ENCODE data around the gene FAM53B. TPM values are rescaled to one million over a fixed set of nuclear protein-coding genes. Genes with fewer than 3 reads are reported as not detected.

The FAM53B gene
- total and polyA plus RNA-seq, 5 donors: 34.6 to 58.3 (median 49.5) TPM

DNA sequence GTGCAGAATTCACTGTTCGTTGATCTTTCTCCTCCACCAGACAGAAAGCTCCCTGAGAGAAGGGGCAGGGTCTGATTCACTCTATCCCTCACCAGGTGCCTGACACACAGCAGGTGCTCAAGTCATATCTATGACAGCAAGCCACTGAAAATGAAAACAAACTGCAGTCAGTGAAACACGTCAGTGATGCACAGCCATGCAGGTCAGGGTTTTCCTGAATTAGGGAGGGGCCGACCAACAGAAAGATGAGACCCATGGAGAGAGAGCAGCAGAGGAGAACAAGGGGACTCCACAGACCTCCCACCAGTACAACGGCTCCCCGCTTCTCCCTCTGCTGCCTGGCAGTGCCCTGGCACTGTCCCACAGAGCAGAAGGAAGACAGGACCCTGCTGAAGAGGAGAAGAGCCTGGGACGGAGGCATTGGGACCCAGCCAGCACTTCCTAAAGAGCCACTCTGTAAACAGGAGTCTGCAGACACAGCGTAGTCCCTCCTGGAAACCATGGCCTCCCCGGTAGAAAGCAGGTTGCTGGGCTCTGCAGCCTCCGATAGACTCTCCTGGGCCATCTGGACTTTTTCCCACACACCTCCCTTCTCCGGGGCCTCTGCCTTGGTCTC is 50.3 kb downstream of the FAM53B start:
- 47% methylated on average over 10 of the region's 10 CpGs for WGBS
- H3K4me1 ChIP-seq (ENCODE audit: control insufficient read depth, insufficient read depth, low read length): peaks cover 43% of the 10 kb centered on the region

DNA sequence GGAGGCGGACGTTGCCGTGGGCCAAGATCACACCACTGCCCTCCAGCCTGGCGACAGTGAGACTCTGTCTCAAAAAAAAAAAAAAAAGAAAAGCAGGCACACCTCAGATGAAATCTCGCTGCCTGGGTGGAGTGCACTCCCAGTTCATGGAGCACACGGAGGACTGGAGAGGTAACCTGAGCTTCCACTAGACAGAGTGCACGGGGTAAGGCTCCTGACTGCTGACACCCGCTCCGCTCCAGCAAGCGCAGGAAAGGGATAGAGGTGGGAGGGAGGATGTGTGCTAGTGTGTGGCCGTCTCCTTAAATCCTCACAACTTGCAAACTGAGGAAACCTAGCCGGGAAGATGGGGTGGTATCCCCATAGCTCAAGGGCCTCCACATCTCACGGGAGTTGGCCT is 50.8 kb downstream of the FAM53B start:
- 56% methylated on average over 13 of the region's 13 CpGs for WGBS
- intact Hi-C loops (cut with DNase I): no loop called here
- Histone ChIP-seq H3K4me1 (ENCODE audit: control insufficient read depth, insufficient read depth, low read length) (peaks cover 38% of the 10 kb centered on the region), H3K4me3 (ENCODE audit: low read length) (no peak overlapping the region), H3K9me3 (ENCODE audit: control insufficient read depth, low read length) (no peaks in the 10 kb centered on the region), H3K27ac (ENCODE audit: low read length) (peak overlapping the region; percentile 68), H3K27me3 (ENCODE audit: control insufficient read depth, insufficient read depth) (no peaks in the 10 kb centered on the region)
- ATAC-seq (peak; percentile 29 to 43), DNase-seq (peak in 2 of 3 donors; percentile 46 to 54)

More for the DNA sequence above, 50.3 kb downstream of the FAM53B start:
- H3K4me3 ChIP-seq (ENCODE audit: low read length): no peak overlapping the region
- peak overlapping the region; percentile 68 for H3K27ac ChIP-seq (ENCODE audit: low read length)
- intact Hi-C loops (cut with DNase I): no loop called here
- ATAC-seq: peak in 1 of 2 donors; percentile 15
- no peaks in the 10 kb centered on the region for H3K27me3 ChIP-seq (ENCODE audit: control insufficient read depth, insufficient read depth)
- peak in 2 of 3 donors; percentile 34 to 51 for DNase-seq
- H3K9me3 ChIP-seq (ENCODE audit: control insufficient read depth, low read length): no peaks in the 10 kb centered on the region

DNA sequence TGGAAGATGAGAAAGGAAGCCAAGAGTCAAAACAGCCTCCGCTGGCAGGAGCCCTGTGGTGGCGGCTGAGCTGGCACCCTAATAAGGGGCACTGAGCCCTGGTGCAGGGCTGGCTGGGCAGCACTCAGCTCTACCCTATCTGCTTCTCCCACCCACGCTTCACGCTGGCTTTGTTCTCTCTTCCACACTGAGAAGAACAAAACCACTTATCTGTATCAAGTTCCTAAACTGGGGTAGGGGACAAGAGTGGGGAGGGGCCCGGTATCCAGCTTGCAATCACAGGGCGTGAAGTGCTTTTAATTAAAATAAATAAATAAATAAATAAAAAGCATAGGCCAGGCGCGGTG is 52.1 kb downstream of the FAM53B start:
- intact Hi-C loops (cut with DNase I): no loop called here
- WGBS: 77% methylated on average over 8 of the region's 8 CpGs
- Histone ChIP-seq H3K9me3 (ENCODE audit: control insufficient read depth, low read length) (no peaks in the 10 kb centered on the region), H3K27me3 (ENCODE audit: control insufficient read depth, insufficient read depth) (no peaks in the 10 kb centered on the region), H3K4me3 (ENCODE audit: low read length) (no peak overlapping the region), H3K27ac (ENCODE audit: low read length) (peak overlapping the region; percentile 57), H3K4me1 (ENCODE audit: control insufficient read depth, insufficient read depth, low read length) (peaks cover 35% of the 10 kb centered on the region)
- ATAC-seq (peak; percentile 30 to 39), DNase-seq (peak; percentile 18 to 64 (median 58))

DNA sequence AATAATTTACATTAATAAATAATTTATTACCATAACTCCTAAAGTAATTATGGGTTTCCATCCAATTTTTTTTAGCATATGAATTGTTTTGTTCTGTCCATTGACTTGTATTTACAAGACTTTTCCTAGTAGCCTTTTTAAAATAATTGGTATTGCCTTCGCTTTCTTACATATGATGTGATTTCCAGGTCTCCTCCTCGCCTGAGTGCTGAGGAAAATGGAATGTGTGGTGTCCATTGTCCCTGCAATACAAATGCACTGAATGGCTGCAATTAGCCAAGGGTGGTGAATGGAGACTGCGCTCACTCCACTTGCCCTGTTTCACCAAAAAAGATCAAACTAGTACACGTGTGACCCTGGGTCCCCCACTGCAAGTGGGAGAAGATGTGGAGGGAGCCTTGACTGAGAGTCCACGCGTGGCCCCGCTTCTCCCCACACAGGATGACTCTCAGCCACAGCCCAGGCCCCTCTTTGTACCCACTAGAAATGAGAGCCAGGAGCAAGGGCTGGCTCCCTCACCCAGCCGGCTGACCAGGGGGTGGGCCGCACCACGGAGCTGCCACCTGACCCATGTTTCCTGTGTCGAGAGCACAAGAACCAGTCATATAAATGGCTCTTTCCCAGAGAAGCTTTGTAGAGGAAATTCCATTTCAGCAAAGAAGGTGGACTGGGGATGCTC is 52.6 kb downstream of the FAM53B start:
- Histone ChIP-seq H3K4me3 (ENCODE audit: low read length) (no peak overlapping the region), H3K9me3 (ENCODE audit: control insufficient read depth, low read length) (no peaks in the 10 kb centered on the region), H3K27me3 (ENCODE audit: control insufficient read depth, insufficient read depth) (no peaks in the 10 kb centered on the region), H3K27ac (ENCODE audit: low read length) (peak overlapping the region; percentile 57), H3K4me1 (ENCODE audit: control insufficient read depth, insufficient read depth, low read length) (peaks cover 35% of the 10 kb centered on the region)
- ATAC-seq (no peak), DNase-seq (peak in 2 of 3 donors; percentile 6 to 52)
- intact Hi-C loops (cut with DNase I): no loop called here
- 69% methylated on average over 11 of the region's 11 CpGs for WGBS

DNA sequence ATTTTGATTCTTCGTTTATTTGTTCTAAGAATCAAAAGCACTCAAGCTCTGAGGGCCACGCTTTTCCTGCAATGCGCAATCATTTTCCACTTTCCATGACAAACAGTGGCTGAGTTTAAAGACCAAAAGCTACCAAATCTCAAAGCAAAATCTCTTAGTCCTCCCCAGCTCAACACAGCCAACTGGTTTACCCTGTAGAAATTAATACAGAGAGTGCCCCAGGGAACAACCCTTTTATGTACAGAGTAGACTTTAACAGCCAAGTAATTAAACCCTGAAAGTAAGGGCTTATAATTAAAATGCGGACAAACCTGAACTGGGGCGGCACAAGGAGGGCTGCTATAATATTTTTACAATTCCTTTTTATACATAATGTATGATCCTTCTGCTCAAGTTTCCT is 53.2 kb downstream of the FAM53B start:
- intact Hi-C loops (cut with DNase I): no loop called here
- no peaks in the 10 kb centered on the region for H3K9me3 ChIP-seq (ENCODE audit: control insufficient read depth, low read length)
- H3K27me3 ChIP-seq (ENCODE audit: control insufficient read depth, insufficient read depth): no peaks in the 10 kb centered on the region
- H3K4me3 ChIP-seq (ENCODE audit: low read length): no peak overlapping the region
- no peak overlapping the region for H3K27ac ChIP-seq (ENCODE audit: low read length)
- ATAC-seq: no peak
- H3K4me1 ChIP-seq (ENCODE audit: control insufficient read depth, insufficient read depth, low read length): peaks cover 35% of the 10 kb centered on the region
- DNase-seq: no peak
- 98% methylated on average over 5 of the region's 5 CpGs for WGBS

DNA sequence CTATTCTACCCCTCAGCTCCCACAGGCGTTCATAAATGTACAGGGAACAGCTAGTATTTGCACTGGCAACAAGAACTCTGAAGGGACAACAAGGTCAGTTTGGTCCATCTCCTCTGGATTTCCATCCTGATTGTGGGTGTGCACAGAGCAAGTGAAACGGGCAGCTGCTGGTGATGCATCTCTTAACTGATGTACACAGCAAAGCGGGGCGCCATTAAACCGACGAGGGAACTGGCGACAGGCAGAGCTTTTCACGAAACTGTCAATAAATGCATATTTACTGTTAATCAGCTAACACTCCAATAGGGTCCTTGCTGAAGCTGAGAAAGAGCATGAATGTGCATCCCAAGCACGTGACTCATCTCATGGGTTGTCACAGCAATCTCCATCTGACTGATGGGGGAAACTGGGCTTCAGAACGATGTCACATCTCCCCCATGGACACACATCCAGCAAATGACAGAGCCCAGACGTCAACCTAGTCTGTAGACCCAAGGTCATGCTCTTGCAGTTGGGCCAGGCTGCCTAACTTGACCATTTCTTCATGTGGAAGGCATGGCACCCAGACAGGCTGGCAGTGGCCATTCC is 54.2 kb downstream of the FAM53B start:
- Histone ChIP-seq H3K27ac (ENCODE audit: low read length) (peak overlapping the region; percentile 50), H3K27me3 (ENCODE audit: control insufficient read depth, insufficient read depth) (no peaks in the 10 kb centered on the region), H3K4me1 (ENCODE audit: control insufficient read depth, insufficient read depth, low read length) (peaks cover 42% of the 10 kb centered on the region), H3K9me3 (ENCODE audit: control insufficient read depth, low read length) (no peaks in the 10 kb centered on the region), H3K4me3 (ENCODE audit: low read length) (no peak overlapping the region)
- ATAC-seq (no peak), DNase-seq (peak in 1 of 3 donors; percentile 5)
- intact Hi-C loops (cut with DNase I): loop anchor here in 3 of 4 donors (5.0 to 10.0 kb wide), 2 partner anchors 45 to 63 kb away; no protein-coding TSS in a partner anchor
- 91% methylated on average over 11 of the region's 11 CpGs for WGBS

DNA sequence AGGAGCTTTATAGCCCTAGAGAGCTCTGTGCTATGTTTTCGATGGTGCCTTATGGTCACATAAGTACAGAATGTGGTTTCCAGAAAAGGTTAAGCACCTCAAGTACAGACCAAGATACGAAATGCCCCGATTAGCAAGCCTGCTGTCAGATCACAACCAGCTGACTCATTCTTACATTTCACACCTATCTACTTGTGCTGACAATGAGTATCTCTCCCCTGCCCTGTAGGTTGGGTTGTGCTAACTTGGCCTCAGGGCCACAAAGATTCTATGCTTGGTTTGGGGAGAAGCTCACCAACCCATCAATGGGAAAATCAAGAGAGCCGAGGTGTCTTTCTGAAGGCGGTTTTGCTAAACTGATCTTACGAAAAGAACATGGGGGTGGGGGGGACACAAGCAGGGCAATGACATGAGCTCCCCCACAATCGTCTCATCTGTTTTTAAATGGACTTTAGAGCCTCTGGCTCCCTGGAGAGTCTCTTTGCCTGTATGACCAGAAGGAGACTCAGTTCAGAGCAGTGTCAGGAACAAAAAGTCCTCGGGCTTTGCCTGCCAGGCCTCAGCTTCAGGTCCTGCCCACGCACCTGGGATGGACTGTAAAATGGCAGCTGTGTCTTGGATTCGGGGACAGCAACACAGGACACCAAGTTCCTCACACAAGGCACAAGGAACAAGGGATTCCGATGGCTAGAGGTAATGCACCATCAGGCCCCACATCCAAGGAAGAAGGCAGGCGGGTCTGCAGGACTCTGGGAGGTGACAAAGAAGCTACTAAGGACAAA is 55.1 kb downstream of the FAM53B start:
- intact Hi-C loops (cut with DNase I): loop anchor here in 3 of 4 donors (5.0 to 10.0 kb wide), 2 partner anchors 46 to 62 kb away; no protein-coding TSS in a partner anchor
- Histone ChIP-seq H3K9me3 (ENCODE audit: control insufficient read depth, low read length) (no peaks in the 10 kb centered on the region), H3K27me3 (ENCODE audit: control insufficient read depth, insufficient read depth) (no peaks in the 10 kb centered on the region), H3K4me1 (ENCODE audit: control insufficient read depth, insufficient read depth, low read length) (peaks cover 36% of the 10 kb centered on the region), H3K27ac (ENCODE audit: low read length) (peak overlapping the region; percentile 50), H3K4me3 (ENCODE audit: low read length) (no peak overlapping the region)
- DNase-seq (peak; percentile 2 to 30 (median 12)), ATAC-seq (peak; percentile 40 to 44)
- 79% methylated on average over 12 of the region's 12 CpGs for WGBS

DNA sequence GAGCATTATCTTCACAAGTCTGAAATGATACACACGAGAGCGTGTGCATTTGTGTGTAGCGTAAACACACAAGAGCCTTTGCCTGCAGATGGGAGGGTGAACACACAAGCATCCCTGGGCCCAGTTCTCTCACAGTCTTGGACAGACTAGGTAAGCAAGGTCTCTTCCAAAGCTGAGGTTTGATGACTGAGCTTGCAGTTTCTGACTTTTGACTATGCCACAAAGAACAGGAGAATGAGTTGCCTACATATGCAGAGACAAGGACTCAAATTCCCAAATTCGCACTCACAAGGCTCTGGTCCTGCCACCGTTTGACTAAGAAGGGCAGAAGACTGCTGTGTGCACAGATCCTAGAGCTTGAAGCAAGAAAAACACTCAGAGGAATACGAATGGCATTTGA is 55.8 kb downstream of the FAM53B start:
- no peak for DNase-seq
- Histone ChIP-seq H3K4me3 (ENCODE audit: low read length) (no peak overlapping the region), H3K27ac (ENCODE audit: low read length) (peak overlapping the region; percentile 78), H3K4me1 (ENCODE audit: control insufficient read depth, insufficient read depth, low read length) (peaks cover 34% of the 10 kb centered on the region), H3K9me3 (ENCODE audit: control insufficient read depth, low read length) (no peaks in the 10 kb centered on the region), H3K27me3 (ENCODE audit: control insufficient read depth, insufficient read depth) (no peaks in the 10 kb centered on the region)
- no peak for ATAC-seq
- intact Hi-C loops (cut with DNase I): loop anchor here in 3 of 4 donors (5.0 to 10.0 kb wide), 2 partner anchors 46 to 61 kb away; no protein-coding TSS in a partner anchor
- WGBS: 82% methylated on average over 6 of the region's 6 CpGs

DNA sequence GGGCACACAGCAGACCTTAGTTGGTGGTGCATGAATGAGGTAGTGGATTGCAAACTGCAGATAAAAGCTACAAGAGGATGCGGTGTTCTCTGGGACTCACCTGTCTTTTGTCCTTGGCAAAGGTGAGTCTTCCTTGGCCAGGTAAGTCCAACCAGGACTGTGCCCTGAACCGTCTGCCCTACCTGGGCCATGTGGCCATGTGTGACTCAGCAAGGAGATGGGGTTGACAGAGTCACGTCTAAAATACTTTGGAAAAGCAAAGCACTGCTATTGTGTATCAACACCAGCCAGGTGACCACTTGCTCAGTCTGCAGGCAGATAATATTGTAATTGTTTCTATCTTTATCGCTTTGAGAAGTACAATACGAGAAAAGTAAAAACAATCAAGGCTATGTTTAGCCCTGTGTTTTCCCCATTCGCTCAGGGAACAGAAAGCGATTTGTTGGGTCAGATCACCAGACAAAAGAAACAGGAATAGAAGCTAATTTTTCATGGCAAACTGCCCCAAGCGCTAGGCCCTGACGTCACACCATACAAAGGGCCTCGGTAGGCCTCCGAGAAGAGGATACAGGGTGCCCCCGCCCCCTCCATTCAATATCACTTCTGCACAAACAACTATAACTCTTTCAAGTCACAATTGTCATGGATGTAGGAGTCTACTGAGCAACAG is 57.3 kb downstream of the FAM53B start:
- Histone ChIP-seq H3K27me3 (ENCODE audit: control insufficient read depth, insufficient read depth) (no peaks in the 10 kb centered on the region), H3K4me1 (ENCODE audit: control insufficient read depth, insufficient read depth, low read length) (peaks cover 31% of the 10 kb centered on the region), H3K4me3 (ENCODE audit: low read length) (no peak overlapping the region), H3K9me3 (ENCODE audit: control insufficient read depth, low read length) (no peaks in the 10 kb centered on the region), H3K27ac (ENCODE audit: low read length) (peak overlapping the region; percentile 68)
- intact Hi-C loops (cut with DNase I): loop anchor here in 3 of 4 donors (5.0 to 10.0 kb wide), 2 partner anchors 48 to 60 kb away; no protein-coding TSS in a partner anchor
- peak; percentile 56 to 70 for ATAC-seq
- DNase-seq: peak; percentile 62 to 83 (median 82)
- 50% methylated on average over 12 of the region's 12 CpGs for WGBS

DNA sequence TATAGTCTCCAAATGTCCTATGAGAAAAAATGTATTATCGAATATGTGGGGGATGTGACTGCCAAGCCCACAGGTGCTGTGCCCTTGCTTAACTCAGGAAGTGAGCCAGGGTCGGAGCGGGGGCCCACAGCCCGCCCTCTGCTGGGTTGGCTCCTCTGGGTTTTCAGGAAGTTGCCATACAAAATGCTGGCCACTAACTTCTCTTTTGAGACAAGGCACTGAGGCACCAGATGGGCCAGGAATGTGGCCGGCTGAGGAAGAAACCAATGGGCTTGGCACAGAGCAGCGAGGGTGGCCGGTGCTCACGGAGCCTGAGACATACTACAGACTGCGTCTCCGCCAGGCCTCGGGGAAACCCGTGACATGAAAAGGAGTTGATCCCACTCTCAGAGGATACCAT is 58.9 kb downstream of the FAM53B start:
- peaks cover 29% of the 10 kb centered on the region for H3K4me1 ChIP-seq (ENCODE audit: control insufficient read depth, insufficient read depth, low read length)
- WGBS: 47% methylated on average over 12 of the region's 12 CpGs
- ATAC-seq: peak; percentile 19 to 27

More for the DNA sequence above, 58.9 kb downstream of the FAM53B start:
- intact Hi-C loops (cut with DNase I): loop anchor here in 3 of 4 donors (5.0 to 10.0 kb wide), 2 partner anchors 50 to 58 kb away; no protein-coding TSS in a partner anchor
- Histone ChIP-seq H3K4me3 (ENCODE audit: low read length) (no peak overlapping the region), H3K27me3 (ENCODE audit: control insufficient read depth, insufficient read depth) (no peaks in the 10 kb centered on the region), H3K27ac (ENCODE audit: low read length) (peak overlapping the region; percentile 65), H3K9me3 (ENCODE audit: control insufficient read depth, low read length) (no peaks in the 10 kb centered on the region)
- peak; percentile 40 to 83 (median 73) for DNase-seq
